Lung (tissue), 12 donors: ENCODE data around the gene ADCY5. TPM values are rescaled to one million over a fixed set of nuclear protein-coding genes. Genes with fewer than 3 reads are reported as not detected.

Experiments used
- ATAC-seq: fragments of 200-7000 bp; cut with Tn5 transposase; one replicate; pipeline ENCODE4 v1.9.1; 2020; ENCODE audit warnings: moderate number of reproducible peaks; ENCODE audit not compliant: insufficient read depth, low FRiP score
- DNase-seq, 3 donors: peaks; one replicate each; pipeline ENCODE4 v3.0.0-alpha.2; 2013 to 2017
- H3K27ac ChIP-seq, 2 donors: one replicate each; pipeline ENCODE4 v1.5.1; 2013; ENCODE audit warnings: mild to moderate bottlenecking in 2 of 2, moderate library complexity in 2 of 2, control low read depth in 1 of 2, inconsistent platforms in 1 of 2, low read depth in 1 of 2, low read length in 1 of 2
- H3K27me3 ChIP-seq, 3 donors: one replicate each; pipeline ENCODE4 v1.5.1; 2013; ENCODE audit warnings: low read length in 2 of 3; ENCODE audit not compliant: control insufficient read depth in 3 of 3, insufficient read depth in 3 of 3
- H3K36me3 ChIP-seq, 4 donors: one replicate each; pipeline ENCODE4 v1.5.1; 2013; ENCODE audit warnings: low read length in 4 of 4, mild to moderate bottlenecking in 1 of 4, moderate library complexity in 1 of 4; ENCODE audit not compliant: control insufficient read depth in 4 of 4, insufficient read depth in 4 of 4
- H3K4me1 ChIP-seq, 5 donors: one replicate each; pipeline ENCODE4 v1.5.1; 2013; ENCODE audit warnings: low read length in 5 of 5, mild to moderate bottlenecking in 2 of 5, moderate library complexity in 1 of 5; ENCODE audit not compliant: control insufficient read depth in 5 of 5, insufficient read depth in 5 of 5
- H3K4me3 ChIP-seq: one replicate; pipeline ENCODE4 v1.5.1; 2013; ENCODE audit warnings: mild to moderate bottlenecking, control low read depth, moderate library complexity
- H3K9ac ChIP-seq, 2 donors: one replicate each; pipeline ENCODE4 v1.5.1; 2013; ENCODE audit warnings: low read length in 2 of 2, control low read depth in 1 of 2; ENCODE audit not compliant: insufficient read depth in 1 of 2
- H3K9me3 ChIP-seq, 4 donors: one replicate each; pipeline ENCODE4 v1.5.1; 2013; ENCODE audit warnings: low read length in 3 of 4, mild to moderate bottlenecking in 1 of 4, moderate library complexity in 1 of 4; ENCODE audit not compliant: control insufficient read depth in 4 of 4, insufficient read depth in 3 of 4
- WGBS, 2 donors: extraction: QIAGEN DNeasy Blood & Tissue Kit; methylation state at CpG; one replicate each; pipeline ENCODE4 v1.1.7; 2013; 5-methylcytosine and 5-hydroxymethylcytosine counted together
- polyA plus RNA-seq, 2 donors: library from polyadenylated mRNA; stranded (reverse); fragments of 200-250 nt; gene quantifications; one replicate each; pipeline ENCODE4 v1.2.1, GENCODE V29; 2013
- total RNA-seq, 2 donors: library from RNA; depleted of rRNA in 1 of 2; stranded (reverse); fragments of >200 nt in 1 of 2; gene quantifications; one replicate each; pipeline ENCODE4 v1.2.1, GENCODE V29; 2014 to 2021
- TF ChIP-seq, protein P1 (sequence below): IDR thresholded peaks from 2 replicates; pipeline ENCODE4 v1.5.1; 2012; ENCODE audit warnings: mild to moderate bottlenecking; ENCODE audit errors: control extremely low read depth, extremely low read depth
- donor health status: control.
- donor health status: control.
- donor health status: Bipolar disorder and iron deficiency.
- donor health status: healthy.
- donor health status: DM: yes; HTN: yes; CAD: no.

Gene ADCY5
- total and polyA plus RNA-seq, 4 donors, result 1.2 to 8.4 (median 2.4) TPM

- H3K9ac ChIP-seq, result peak overlapping the region in 1 of 2 donors; percentile 5
- 76 to 86% methylated on average over 3 of the region's 3 CpGs for WGBS, 2 donors
- H3K36me3 ChIP-seq, result peaks cover 4 to 10% (median 6%) of the 10 kb centered on the region in 4 donors
- TF ChIP-seq, protein P1, sequence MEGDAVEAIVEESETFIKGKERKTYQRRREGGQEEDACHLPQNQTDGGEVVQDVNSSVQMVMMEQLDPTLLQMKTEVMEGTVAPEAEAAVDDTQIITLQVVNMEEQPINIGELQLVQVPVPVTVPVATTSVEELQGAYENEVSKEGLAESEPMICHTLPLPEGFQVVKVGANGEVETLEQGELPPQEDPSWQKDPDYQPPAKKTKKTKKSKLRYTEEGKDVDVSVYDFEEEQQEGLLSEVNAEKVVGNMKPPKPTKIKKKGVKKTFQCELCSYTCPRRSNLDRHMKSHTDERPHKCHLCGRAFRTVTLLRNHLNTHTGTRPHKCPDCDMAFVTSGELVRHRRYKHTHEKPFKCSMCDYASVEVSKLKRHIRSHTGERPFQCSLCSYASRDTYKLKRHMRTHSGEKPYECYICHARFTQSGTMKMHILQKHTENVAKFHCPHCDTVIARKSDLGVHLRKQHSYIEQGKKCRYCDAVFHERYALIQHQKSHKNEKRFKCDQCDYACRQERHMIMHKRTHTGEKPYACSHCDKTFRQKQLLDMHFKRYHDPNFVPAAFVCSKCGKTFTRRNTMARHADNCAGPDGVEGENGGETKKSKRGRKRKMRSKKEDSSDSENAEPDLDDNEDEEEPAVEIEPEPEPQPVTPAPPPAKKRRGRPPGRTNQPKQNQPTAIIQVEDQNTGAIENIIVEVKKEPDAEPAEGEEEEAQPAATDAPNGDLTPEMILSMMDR, result no peak
- DNase-seq, result no peak
- no peak overlapping the region for H3K4me3 ChIP-seq
- H3K4me1 ChIP-seq, result no peaks in the 10 kb centered on the region
- no peak for ATAC-seq
- H3K27ac ChIP-seq, result no peak overlapping the region
- H3K27me3 ChIP-seq, result no peaks in the 10 kb centered on the region
- H3K9me3 ChIP-seq, result no peaks in the 10 kb centered on the region
Measured at GRCh38 chr3:123261666-123262065, 187.2 kb downstream of the ADCY5 start.

GRCh38 chr3:123258811-123259420 lies 190.0 kb downstream of the ADCY5 start:
- ATAC-seq (peak; percentile 27), DNase-seq (peak in 2 of 3 donors; percentile 74 to 79)
- Histone ChIP-seq H3K27me3 (no peaks in the 10 kb centered on the region), H3K27ac (no peak overlapping the region), H3K4me1 (no peaks in the 10 kb centered on the region), H3K9ac (no peak overlapping the region), H3K36me3 (peaks cover under 1 to 10% (median 4%) of the 10 kb centered on the region in 4 donors), H3K4me3 (no peak overlapping the region), H3K9me3 (no peaks in the 10 kb centered on the region)
- TF ChIP-seq, protein P1, result peak; percentile 44
- 61 to 62% methylated on average over 3 of the region's 3 CpGs for WGBS, 2 donors

GRCh38 chr3:123258359-123258758 lies 190.5 kb downstream of the ADCY5 start:
- Histone ChIP-seq H3K27ac (no peak overlapping the region), H3K4me1 (no peaks in the 10 kb centered on the region), H3K9me3 (no peaks in the 10 kb centered on the region), H3K9ac (no peak overlapping the region), H3K27me3 (no peaks in the 10 kb centered on the region), H3K4me3 (no peak overlapping the region), H3K36me3 (peaks cover 0 to 10% (median 1%) of the 10 kb centered on the region in 4 donors)
- DNase-seq, result no peak
- no peak for ATAC-seq
- TF ChIP-seq, protein P1, result no peak

GRCh38 chr3:123256256-123256655 lies 192.6 kb downstream of the ADCY5 start:
- ATAC-seq, result no peak
- H3K9ac ChIP-seq, result no peak overlapping the region
- peaks cover 0 to 6% (median 1%) of the 10 kb centered on the region in 4 donors for H3K36me3 ChIP-seq
- H3K27me3 ChIP-seq, result no peaks in the 10 kb centered on the region
- H3K4me1 ChIP-seq, result no peaks in the 10 kb centered on the region
- no peak overlapping the region for H3K4me3 ChIP-seq
- H3K9me3 ChIP-seq, result no peaks in the 10 kb centered on the region
- 74 to 79% methylated on average over 2 of the region's 2 CpGs for WGBS, 2 donors
- H3K27ac ChIP-seq, result no peak overlapping the region
- DNase-seq, result no peak
- TF ChIP-seq, protein P1, result no peak
